Effector memory CD4-positive, alpha-beta T cell (primary cell): Measurements from ENCODE around the gene SRGAP3.

Source experiments
- DNase-seq, 3 donors: peaks; one replicate each; pipeline ENCODE4 v3.0.0-alpha.2; 2020
- H3K27ac ChIP-seq: 2 replicates; pipeline ENCODE4 v1.7.0; 2013; ENCODE audit warnings: mild to moderate bottlenecking, low read length, moderate library complexity; ENCODE audit not compliant: insufficient read depth, poor library complexity, severe bottlenecking
- H3K27me3 ChIP-seq: replicated peaks from 2 replicates; pipeline ENCODE4 v1.7.0; 2013; ENCODE audit warnings: mild to moderate bottlenecking, low read length; ENCODE audit not compliant: insufficient read depth, control insufficient read depth, poor library complexity, severe bottlenecking
- H3K36me3 ChIP-seq: 2 replicates; pipeline ENCODE4 v1.7.0; 2013; ENCODE audit warnings: mild to moderate bottlenecking, low read length, moderate library complexity; ENCODE audit not compliant: control insufficient read depth, insufficient read depth
- H3K4me1 ChIP-seq: 2 replicates; pipeline ENCODE4 v1.7.0; 2013; ENCODE audit warnings: low read length, mild to moderate bottlenecking; ENCODE audit not compliant: control insufficient read depth, insufficient read depth, poor library complexity, severe bottlenecking
- H3K4me3 ChIP-seq: 2 replicates; pipeline ENCODE4 v1.7.0; 2013; ENCODE audit warnings: low read length, low read depth, mild to moderate bottlenecking; ENCODE audit not compliant: insufficient read depth, poor library complexity, severe bottlenecking
- H3K9me3 ChIP-seq: 2 replicates; pipeline ENCODE4 v1.7.0; 2013; ENCODE audit warnings: mild to moderate bottlenecking, low read length, moderate library complexity; ENCODE audit not compliant: control insufficient read depth

SRGAP3 gene

GRCh38 chr3:8942746-8943488 is 306.5 kb downstream of the SRGAP3 start:
- Histone ChIP-seq H3K9me3 (no peaks in the 10 kb centered on the region), H3K4me1 (no peaks in the 10 kb centered on the region), H3K27ac (no peak overlapping the region), H3K36me3 (peaks cover 15% of the 10 kb centered on the region), H3K4me3 (no peak overlapping the region), H3K27me3 (no peaks in the 10 kb centered on the region)
- DNase-seq: no peak

- no peaks in the 10 kb centered on the region for H3K27me3 ChIP-seq
- no peak overlapping the region for H3K4me3 ChIP-seq
- DNase-seq: no peak
- H3K4me1 ChIP-seq: no peaks in the 10 kb centered on the region
- H3K9me3 ChIP-seq: no peaks in the 10 kb centered on the region
- H3K36me3 ChIP-seq: peaks cover 15% of the 10 kb centered on the region
- no peak overlapping the region for H3K27ac ChIP-seq
Observed at GRCh38 chr3:8942115-8942514, 307.3 kb downstream of the SRGAP3 start.

- no peaks in the 10 kb centered on the region for H3K27me3 ChIP-seq
- no peak overlapping the region for H3K4me3 ChIP-seq
- no peak overlapping the region for H3K27ac ChIP-seq
- H3K9me3 ChIP-seq: no peaks in the 10 kb centered on the region
- no peak for DNase-seq
- H3K36me3 ChIP-seq: peaks cover 6% of the 10 kb centered on the region
- H3K4me1 ChIP-seq: no peaks in the 10 kb centered on the region
Observed at GRCh38 chr3:8938021-8938420, 311.4 kb downstream of the SRGAP3 start.

- Histone ChIP-seq H3K9me3 (no peaks in the 10 kb centered on the region), H3K27ac (no peak overlapping the region), H3K36me3 (peaks cover 6% of the 10 kb centered on the region), H3K4me3 (no peak overlapping the region), H3K4me1 (no peaks in the 10 kb centered on the region), H3K27me3 (no peaks in the 10 kb centered on the region)
- no peak for DNase-seq
Observed at GRCh38 chr3:8937064-8938020, 312.1 kb downstream of the SRGAP3 start.

- H3K4me1 ChIP-seq: no peaks in the 10 kb centered on the region
- H3K4me3 ChIP-seq: no peak overlapping the region
- no peak overlapping the region for H3K27ac ChIP-seq
- H3K36me3 ChIP-seq: no peaks in the 10 kb centered on the region
- no peaks in the 10 kb centered on the region for H3K9me3 ChIP-seq
- no peaks in the 10 kb centered on the region for H3K27me3 ChIP-seq
- DNase-seq: no peak
Observed at GRCh38 chr3:8932507-8932906, 316.9 kb downstream of the SRGAP3 start.

- H3K9me3 ChIP-seq: no peaks in the 10 kb centered on the region
- DNase-seq: no peak
- H3K36me3 ChIP-seq: no peaks in the 10 kb centered on the region
- H3K4me1 ChIP-seq: no peaks in the 10 kb centered on the region
- no peaks in the 10 kb centered on the region for H3K27me3 ChIP-seq
- no peak overlapping the region for H3K4me3 ChIP-seq
- no peak overlapping the region for H3K27ac ChIP-seq
Observed at GRCh38 chr3:8931342-8931741, 318.1 kb downstream of the SRGAP3 start.
